MCF 10A (cell line): Measurements from ENCODE around the gene WWOX. TPM values are rescaled to one million over a fixed set of nuclear protein-coding genes. Genes with fewer than 3 reads are reported as not detected.
A peak's percentile ranks its signal among the peaks of the same experiment; 100 is the strongest.

Experiments used
- BruUV-seq: library from RNA; stranded (reverse); fragments of 400-500 nt; replicated peaks from 2 replicates; lab custom pipeline; 2021; lab: Mats Ljungman, UMichigan
- CTCF ChIA-PET: fragments of 300-600 bp; sonication (Branson Sonifier 250); formaldehyde crosslinking; extraction: SDS; loops from one replicate; lab custom pipeline; 2021; ENCODE audit warnings: antibody characterized with exemption, inconsistent platforms; lab: Yijun Ruan, JAX
- POLR2A ChIA-PET: fragments of 300-600, 350-650 bp; sonication (Branson Sonifier 250); formaldehyde crosslinking; extraction: SDS; loops from one replicate; lab custom pipeline; 2020; ENCODE audit warnings: antibody characterized with exemption, inconsistent platforms; lab: Yijun Ruan, JAX
- DNase-seq: peaks from one replicate; pipeline ENCODE4 v3.0.0-alpha.2; 2018; ENCODE audit not compliant: unreplicated experiment
- H3K27ac Mint-ChIP-seq: one replicate; pipeline ENCODE4 v1.8.0; 2022; ENCODE audit warnings: mild to moderate bottlenecking, low read depth, mixed read lengths; ENCODE audit not compliant: unreplicated experiment
- H3K27me3 Mint-ChIP-seq: one replicate; pipeline ENCODE4 v1.8.0; 2022; ENCODE audit warnings: mixed read lengths; ENCODE audit not compliant: insufficient read depth, unreplicated experiment
- H3K36me3 Mint-ChIP-seq: one replicate; pipeline ENCODE4 v1.8.0; 2022; ENCODE audit warnings: mild to moderate bottlenecking, moderate library complexity, mixed read lengths; ENCODE audit not compliant: insufficient read depth, unreplicated experiment
- H3K4me1 Mint-ChIP-seq: one replicate; pipeline ENCODE4 v1.8.0; 2022; ENCODE audit warnings: mixed read lengths; ENCODE audit not compliant: insufficient read depth, unreplicated experiment
- H3K4me3 Mint-ChIP-seq: one replicate; pipeline ENCODE4 v1.8.0; 2022; ENCODE audit warnings: mild to moderate bottlenecking, moderate library complexity, mixed read lengths; ENCODE audit not compliant: unreplicated experiment
- H3K9me3 Mint-ChIP-seq: one replicate; pipeline ENCODE4 v1.8.0; 2022; ENCODE audit warnings: mixed read lengths; ENCODE audit not compliant: unreplicated experiment
- intact Hi-C: fragments of 100-400 bp; cut with micrococcal nuclease; formaldehyde crosslinking; loops from 2 replicates; pipeline ENCODE4 v1.14.1; 2022
- total RNA-seq: library from RNA; stranded (reverse); gene quantifications from 2 replicates; pipeline ENCODE4 v1.2.3, GENCODE V29; 2022
- TF ChIP-seq, protein P1 (sequence below): fragments of 200-600 bp; IDR thresholded peaks from one replicate; pipeline ENCODE4 v1.8.0; 2022; ENCODE audit warnings: antibody characterized with exemption, mild to moderate bottlenecking; ENCODE audit not compliant: unreplicated experiment

The WWOX gene
- total RNA-seq, 1 experiment from 2014 or later, result 18.1 TPM

DNA sequence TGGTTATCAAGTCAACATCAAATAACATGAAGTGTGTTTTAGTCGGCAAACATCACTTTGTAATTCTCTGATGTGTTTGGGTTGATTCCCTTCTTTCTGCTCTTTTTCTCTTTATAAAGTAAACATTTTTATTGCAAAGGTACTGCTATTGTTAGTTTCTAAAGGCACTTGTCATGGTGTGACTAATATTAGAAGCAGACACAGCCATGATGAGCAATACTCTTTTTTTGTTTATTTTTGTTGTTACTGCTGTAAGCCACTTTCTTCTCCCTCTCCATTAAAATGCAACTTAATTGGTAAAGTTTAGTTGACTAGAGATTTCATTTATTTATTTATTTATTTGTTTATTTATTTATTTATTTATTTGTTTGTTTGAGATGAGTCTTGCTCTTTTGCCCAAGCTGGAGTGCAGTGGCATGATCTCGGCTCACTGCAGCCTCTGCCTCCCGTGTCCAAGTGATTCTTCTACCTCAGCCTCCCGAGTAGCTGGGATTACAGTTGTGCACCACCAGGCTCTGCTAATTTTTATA lies 424.7 kb downstream of the WWOX start:
- Mint-ChIP-seq H3K36me3 (no peaks in the 10 kb centered on the region), H3K4me1 (peaks cover 16% of the 10 kb centered on the region), H3K4me3 (no peak overlapping the region), H3K27me3 (no peaks in the 10 kb centered on the region), H3K27ac (no peak overlapping the region), H3K9me3 (no peaks in the 10 kb centered on the region)
- intact Hi-C loops, result no loop called here
- no TSS peak for BruUV-seq
- POLR2A ChIA-PET, result no interaction called here
- peak; percentile 8 for DNase-seq
- TF ChIP-seq, protein P1, sequence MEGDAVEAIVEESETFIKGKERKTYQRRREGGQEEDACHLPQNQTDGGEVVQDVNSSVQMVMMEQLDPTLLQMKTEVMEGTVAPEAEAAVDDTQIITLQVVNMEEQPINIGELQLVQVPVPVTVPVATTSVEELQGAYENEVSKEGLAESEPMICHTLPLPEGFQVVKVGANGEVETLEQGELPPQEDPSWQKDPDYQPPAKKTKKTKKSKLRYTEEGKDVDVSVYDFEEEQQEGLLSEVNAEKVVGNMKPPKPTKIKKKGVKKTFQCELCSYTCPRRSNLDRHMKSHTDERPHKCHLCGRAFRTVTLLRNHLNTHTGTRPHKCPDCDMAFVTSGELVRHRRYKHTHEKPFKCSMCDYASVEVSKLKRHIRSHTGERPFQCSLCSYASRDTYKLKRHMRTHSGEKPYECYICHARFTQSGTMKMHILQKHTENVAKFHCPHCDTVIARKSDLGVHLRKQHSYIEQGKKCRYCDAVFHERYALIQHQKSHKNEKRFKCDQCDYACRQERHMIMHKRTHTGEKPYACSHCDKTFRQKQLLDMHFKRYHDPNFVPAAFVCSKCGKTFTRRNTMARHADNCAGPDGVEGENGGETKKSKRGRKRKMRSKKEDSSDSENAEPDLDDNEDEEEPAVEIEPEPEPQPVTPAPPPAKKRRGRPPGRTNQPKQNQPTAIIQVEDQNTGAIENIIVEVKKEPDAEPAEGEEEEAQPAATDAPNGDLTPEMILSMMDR, result no peak
- CTCF ChIA-PET, result no interaction called here

DNA sequence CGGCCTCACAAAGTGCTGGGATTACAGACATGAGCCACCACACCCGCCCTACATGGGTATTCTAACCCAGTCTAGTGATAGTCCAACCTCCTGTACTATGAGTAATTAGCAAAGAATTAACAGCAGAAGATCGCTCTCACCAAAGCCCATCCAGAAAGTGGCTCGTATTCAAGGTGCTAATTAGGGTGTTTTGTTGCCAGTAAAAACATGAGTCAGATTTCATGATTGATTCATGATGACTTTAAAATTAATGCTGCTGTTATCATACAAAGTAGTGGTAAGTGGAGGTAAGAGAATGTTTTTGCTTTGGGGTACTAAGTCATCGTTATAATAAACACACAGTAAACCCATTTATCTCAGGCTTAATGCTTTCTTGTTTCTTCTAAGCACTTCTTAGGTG lies 428.8 kb downstream of the WWOX start:
- peak; percentile 42 for DNase-seq
- CTCF ChIA-PET, result interaction anchor here (0.6 kb wide), 1 partner anchor 542 kb away, joined by 3 read pairs; no protein-coding TSS in a partner anchor

DNA sequence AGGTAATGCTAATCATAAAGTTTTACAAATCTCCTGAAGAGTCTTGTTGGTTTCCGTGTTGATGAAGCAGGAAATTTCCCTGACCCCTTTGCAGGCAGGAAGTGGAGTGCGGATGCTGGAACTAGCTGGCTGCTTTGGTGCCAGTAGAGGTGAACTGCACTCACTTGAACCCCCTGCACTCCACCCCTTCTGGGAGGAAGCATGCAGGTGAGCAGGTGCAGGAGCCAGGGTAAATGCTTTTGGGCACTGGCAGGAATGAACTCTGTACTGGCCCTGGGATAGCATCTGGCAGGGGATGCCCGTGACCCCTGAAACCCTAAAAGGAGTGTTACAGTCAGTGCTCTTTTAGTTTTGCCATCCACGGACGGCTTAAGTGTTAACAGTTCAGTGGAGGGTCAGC lies 430.4 kb downstream of the WWOX start:
- POLR2A ChIA-PET, result interaction anchor here (0.6 kb wide), 1 partner anchor 1453 kb away, joined by 3 read pairs; no protein-coding TSS in a partner anchor

More for the DNA sequence above, 428.8 kb downstream of the WWOX start:
- intact Hi-C loops, result no loop called here
- Mint-ChIP-seq H3K36me3 (no peaks in the 10 kb centered on the region), H3K4me1 (peaks cover 16% of the 10 kb centered on the region), H3K9me3 (no peaks in the 10 kb centered on the region), H3K27ac (peak overlapping the region; percentile 74), H3K4me3 (no peak overlapping the region), H3K27me3 (no peaks in the 10 kb centered on the region)
- POLR2A ChIA-PET, result no interaction called here
- TF ChIP-seq, protein P1, result no peak
- no TSS peak for BruUV-seq

DNA sequence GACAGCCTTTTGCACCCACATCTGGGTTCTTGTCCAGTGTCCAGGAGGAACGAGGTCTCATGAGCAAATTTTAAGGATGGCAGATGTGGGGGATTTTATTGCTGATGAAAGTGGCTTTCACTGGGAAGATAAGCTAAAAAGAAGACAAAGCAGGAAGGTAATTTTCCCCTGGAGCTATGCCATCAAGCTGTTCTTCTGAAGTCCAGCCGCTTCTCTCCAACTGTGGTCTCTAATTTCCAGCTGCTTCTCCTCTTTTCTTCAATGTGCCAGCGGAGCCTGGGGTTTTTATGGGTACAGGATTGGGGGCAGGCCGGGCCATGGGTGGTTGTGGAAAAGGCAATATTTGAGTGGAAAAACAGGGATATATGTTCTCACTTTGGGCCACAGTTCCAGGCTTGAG lies 430.8 kb downstream of the WWOX start:
- Mint-ChIP-seq H3K9me3 (no peaks in the 10 kb centered on the region), H3K36me3 (no peaks in the 10 kb centered on the region), H3K27ac (no peak overlapping the region), H3K27me3 (no peaks in the 10 kb centered on the region), H3K4me3 (no peak overlapping the region), H3K4me1 (peaks cover 8% of the 10 kb centered on the region)
- DNase-seq, result no peak
- ChIA-PET CTCF (interaction anchor here (0.6 to 0.9 kb wide), 2 partner anchors 68 to 536 kb away, joined by 3 read pairs; no protein-coding TSS in a partner anchor), POLR2A (interaction anchor here (0.6 kb wide), 1 partner anchor 1453 kb away, joined by 3 read pairs; no protein-coding TSS in a partner anchor)
- TF ChIP-seq, protein P1, result no peak
- BruUV-seq, result no TSS peak
- intact Hi-C loops, result no loop called here

More for the DNA sequence above, 430.4 kb downstream of the WWOX start:
- H3K9me3 Mint-ChIP-seq, result no peaks in the 10 kb centered on the region
- H3K27me3 Mint-ChIP-seq, result no peaks in the 10 kb centered on the region
- TF ChIP-seq, protein P1, result no peak
- peaks cover 8% of the 10 kb centered on the region for H3K4me1 Mint-ChIP-seq
- intact Hi-C loops, result no loop called here
- no TSS peak for BruUV-seq
- no peaks in the 10 kb centered on the region for H3K36me3 Mint-ChIP-seq
- H3K27ac Mint-ChIP-seq, result no peak overlapping the region
- CTCF ChIA-PET, result interaction anchor here (0.6 kb wide), 1 partner anchor 68 kb away, joined by 3 read pairs; no protein-coding TSS in a partner anchor
- H3K4me3 Mint-ChIP-seq, result no peak overlapping the region
- DNase-seq, result no peak
